DOHH2 (cell line): ENCODE data around the gene RPP30.

Experiments
- CTCF ChIP-seq: fragments of 200-600 bp; sonication (generic); IDR thresholded peaks from one replicate; pipeline ENCODE4 v1.5.1; 2014; ENCODE audit warnings: antibody characterized with exemption, mild to moderate bottlenecking, low read depth, low read length; ENCODE audit not compliant: poor library complexity, severe bottlenecking
- EZH2phosphoT487 ChIP-seq: fragments of 200-600 bp; sonication (generic); IDR thresholded peaks from 2 replicates; pipeline ENCODE4 v1.6.1; 2017; ENCODE audit warnings: borderline replicate concordance, mild to moderate bottlenecking, antibody characterized with exemption, low read length, moderate library complexity, mixed read lengths

- TF ChIP-seq CTCF (no peak), EZH2phosphoT487 (no peak)
Observed at GRCh38 chr10:90930971-90931871, 59.4 kb downstream of the RPP30 start.
